ENCODE data around the gene MYH15.
"Not testable (repeated sequence)": the region's sequence is repeated elsewhere in the genome, so short reads cannot be mapped to it uniquely, and the experiment has no call there.

Gene MYH15

DNA sequence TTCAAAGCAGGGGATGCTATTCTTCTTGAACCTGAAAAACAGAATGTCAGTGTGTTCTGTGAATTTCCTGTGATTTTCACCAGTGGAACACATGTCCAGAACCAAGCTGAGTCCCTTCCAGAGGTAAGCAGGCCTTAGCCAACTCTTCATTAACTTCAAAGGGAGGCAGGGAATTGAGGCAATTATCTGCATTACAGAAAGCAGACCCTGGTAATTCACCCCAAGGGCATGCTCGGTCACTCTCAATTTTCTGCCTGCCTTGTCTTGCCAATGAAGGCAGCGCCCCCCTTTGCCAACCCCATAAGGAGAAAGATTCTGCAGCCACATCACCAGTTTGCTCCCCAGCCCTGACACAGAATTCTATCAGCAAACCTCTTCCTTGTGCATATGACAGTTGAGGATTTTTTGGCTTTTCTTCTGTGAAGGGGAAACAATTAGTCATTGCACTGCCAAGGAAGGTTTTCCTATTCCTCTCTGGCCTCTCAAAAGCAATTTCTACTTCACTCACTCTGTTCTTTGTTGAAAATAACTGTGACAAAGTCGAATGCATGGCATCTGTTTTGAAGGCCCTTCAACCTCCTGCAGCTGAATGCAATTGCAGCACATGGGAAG, 128.8 kb downstream of the MYH15 start:
- no peak for DNase-seq

DNA sequence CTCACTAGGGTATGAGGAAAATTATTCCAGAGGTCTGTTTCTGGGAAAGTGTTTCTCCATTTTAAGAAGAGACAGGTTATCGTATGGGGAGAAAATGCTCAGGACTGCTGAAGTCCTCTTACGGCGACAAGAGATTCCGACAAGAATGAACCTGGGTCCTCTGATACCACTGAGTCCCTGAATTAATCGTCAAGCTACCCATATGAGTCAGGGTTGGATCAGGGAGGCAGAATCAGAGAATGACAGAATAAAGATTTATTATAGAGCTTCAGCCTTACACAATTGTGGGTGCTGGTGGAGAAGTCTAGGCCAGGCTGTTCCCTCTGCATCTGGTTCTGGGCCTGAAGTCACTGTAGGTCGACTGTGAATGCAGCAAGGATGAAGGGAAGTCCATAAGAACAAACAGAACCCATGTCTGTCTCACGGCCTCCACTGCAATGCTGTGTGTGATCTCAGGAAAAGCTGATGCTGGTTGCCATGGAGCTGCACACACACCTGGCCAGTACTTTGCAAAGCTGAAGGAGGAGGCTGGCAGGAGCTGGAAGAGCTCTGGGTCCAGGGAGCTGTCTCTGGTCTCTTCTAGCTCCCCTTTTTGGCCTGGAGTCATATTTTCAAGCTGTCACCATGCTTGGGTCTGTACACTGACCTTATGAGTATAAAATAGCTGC, 130.1 kb downstream of the MYH15 start:
- DNase-seq = no peak

DNA sequence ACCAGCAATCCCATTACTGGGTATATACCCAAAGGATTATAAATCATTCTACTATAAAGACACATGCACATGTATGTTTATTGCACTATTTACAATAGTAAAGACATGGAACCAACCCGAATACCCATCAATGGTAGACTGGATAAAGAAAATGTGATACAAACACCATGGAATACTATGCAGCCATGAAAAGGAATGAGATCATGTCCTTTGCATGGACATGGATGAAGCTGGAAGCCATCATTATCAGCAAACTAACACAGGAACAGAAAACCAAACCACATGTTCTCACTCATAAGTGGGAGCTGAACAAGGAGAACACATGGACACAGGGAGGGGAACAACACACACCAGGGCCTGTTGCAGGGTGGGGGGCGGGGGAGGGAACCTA, 131.4 kb downstream of the MYH15 start:
- DNase-seq = not testable (repeated sequence)

DNA sequence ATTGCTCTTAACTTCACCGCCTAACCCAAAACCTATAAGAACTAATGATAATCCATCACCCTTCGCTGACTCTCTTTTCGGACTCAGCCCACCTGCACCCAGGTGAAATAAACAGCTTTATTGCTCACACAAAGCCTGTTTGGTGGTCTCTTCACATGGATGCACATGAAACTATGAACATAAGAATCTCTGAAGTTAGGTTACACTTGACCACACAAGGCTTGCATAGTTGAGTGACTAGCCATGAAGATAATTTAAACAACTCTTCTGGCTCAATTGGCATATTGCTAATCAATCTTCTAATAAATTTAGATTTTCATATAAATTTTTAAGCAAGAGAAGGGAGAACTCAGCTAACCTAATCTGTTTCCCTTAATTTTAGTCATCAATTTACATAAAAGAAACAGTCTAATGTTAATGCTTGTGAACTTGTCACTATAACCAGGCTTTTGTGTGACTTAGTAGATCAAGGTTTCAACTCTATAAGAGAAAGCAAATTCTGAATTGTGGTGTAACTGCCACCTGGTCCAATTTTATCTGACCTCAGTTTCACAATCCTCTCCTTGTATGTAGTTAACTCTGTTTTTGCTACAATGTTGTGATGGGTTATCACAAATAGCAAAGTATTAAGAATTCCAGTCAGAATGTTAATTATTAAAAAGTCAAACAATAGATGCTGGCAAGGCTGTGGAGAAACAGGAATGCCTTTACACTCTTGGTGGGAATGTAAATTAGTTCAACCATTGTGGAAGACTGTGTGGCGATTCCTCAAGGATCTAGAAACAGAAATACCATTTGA, 132.0 kb downstream of the MYH15 start:
- DNase-seq = no peak

DNA sequence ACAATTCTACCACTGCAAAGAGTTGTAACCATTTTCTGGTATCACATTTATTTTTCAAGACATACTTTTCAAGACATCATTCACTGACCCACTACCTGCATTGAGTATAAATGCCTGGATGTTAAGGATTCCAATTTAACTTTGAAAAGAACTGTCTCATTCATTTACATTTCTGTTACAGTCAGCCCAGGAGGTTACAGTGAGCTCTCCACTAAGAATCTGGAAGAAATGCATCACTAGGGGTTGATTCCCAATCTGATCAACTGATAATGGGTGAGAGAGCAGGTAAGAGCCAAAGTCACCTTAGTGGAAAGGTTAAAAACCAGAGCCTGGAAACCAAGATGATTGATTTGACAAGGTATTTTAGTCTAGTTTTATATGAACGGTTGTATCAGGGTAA, 133.0 kb downstream of the MYH15 start:
- DNase-seq = no peak

DNA sequence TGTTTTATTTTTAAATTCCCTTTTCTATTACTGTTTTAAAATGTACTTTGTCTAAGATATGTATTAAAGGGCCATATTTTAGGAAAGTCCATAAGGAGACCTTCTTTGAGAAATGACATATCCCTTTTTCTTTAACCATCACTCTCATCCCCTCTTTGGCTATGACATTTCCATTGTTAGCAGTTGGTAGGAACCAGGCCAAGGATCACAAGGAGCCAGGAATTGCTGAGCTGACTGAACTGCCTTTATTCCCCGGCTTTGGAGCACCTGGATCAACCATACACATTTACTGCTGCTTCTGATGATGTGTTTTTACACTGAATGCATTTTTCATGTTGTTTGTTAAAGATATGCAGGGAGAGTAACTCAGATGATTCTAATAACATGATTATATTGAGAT, 134.4 kb downstream of the MYH15 start:
- no peak for DNase-seq

DNA sequence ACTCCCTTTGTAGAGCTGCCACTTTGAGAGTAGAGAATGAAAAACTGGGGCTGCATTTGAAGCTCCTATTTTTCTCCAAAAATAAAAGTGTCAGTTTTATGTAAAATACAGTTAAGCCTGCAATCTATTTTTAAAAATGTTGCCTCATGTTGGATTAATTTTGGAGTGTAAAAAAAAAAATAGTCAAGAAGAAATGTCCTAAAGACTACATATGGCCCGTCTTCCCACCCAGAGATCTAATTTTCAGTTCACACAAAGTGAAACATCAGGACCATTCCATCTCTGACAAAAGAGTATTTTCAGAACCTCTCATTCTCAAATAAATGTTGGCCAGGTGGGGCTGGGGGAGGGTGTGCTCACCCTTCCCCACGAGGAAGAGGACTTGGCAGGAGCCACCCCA, 151.4 kb downstream of the MYH15 start:
- no peak for DNase-seq

DNA sequence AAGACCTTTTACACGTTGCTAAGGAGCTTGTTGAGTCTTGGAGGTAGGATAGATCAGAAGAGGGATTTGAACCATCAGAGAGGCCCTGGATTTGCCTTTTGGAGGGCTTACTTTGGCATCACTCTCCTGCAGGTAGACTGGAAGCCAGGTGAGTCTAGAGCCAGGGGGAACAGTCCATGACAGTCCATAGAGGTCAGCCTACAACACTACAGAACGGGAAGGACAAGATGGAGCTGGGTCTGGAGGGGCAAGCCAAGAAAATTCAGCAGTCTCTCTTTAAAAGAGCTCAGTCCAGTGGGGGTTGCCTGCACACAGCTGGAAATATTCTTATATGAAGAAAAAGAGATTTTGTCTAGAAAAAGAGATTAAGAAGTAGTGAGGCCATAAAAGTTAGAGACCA, 153.4 kb downstream of the MYH15 start:
- no peak for DNase-seq

DNA sequence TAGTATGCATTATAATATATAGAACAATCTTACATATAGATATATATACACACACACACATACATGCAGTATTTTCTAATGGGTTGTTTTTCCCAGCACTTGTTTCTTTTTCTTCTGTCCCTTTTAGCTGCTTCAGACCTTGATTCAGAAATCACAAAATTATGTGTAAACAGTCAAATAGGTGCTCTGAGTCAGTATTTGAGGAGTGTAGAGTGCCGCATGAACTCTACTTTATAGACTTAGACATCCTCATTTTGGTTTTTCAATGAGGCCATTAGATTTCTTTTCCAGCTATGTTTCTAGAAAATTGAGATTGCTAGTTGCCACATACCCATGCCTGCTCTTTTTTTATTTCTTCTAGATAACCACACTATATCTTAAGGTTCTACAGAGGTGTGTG, 155.8 kb downstream of the MYH15 start:
- DNase-seq = no peak

DNA sequence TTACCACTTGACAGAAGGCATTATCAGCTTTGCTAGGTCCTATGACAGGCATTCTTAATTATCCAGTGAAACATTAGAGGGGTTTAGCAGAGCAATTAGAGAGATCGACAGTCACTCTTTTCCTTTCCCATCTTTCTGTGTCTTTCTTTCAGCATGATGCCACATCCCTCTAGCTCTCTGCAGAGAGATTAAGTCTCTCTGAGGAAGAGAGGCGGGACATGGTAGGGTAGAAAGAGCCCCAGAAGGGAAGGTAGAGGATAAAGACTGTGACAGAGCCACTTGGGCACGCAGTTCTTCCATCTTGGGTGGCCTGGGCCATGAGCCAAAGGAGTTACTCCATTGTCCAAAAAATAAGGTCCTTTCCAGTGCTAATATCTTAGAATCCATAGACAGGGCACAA, 158.2 kb downstream of the MYH15 start:
- no peak for DNase-seq

DNA sequence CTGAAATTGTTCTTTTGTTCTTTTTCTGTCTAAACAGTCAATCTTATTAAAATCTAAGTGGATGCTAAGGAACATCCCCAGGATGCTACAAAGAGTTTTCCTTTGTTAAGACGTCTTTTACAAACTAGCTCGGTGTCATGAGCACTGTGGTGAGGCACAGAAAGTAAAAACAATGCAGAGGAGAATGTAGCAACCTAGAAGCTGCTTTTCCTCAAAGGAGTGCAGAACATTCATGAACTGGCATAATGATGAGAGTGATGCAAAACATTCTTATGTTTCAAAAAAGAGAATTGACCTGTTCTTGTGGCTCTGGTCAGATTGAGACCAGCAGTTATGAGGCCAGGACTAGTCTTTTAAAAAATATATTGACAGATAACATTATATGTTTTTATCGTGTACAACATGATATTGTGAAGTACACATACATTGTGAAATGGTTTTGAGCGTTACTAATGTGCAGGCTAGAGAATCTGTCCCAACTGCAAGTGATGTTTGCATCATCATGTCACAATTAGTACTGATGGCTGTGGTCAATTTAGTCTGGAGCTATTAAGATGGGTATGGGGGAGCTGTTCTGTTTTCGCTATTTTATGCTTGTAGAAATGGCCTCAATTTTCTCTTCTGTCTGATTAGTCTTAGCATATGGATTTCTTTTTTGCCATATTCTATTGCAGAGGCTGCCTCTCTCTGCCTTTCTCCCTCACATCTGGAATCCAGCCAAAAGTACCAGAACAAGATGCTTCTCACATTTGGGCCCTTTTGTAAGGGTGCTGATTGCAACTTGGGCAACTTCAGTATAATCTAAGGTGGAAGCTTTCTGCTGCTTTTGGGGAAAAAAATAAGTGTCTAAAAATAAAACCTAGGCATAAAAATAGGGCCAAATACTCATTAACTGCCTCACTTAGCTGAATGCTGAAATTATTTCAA, 163.8 kb downstream of the MYH15 start:
- DNase-seq = no peak

DNA sequence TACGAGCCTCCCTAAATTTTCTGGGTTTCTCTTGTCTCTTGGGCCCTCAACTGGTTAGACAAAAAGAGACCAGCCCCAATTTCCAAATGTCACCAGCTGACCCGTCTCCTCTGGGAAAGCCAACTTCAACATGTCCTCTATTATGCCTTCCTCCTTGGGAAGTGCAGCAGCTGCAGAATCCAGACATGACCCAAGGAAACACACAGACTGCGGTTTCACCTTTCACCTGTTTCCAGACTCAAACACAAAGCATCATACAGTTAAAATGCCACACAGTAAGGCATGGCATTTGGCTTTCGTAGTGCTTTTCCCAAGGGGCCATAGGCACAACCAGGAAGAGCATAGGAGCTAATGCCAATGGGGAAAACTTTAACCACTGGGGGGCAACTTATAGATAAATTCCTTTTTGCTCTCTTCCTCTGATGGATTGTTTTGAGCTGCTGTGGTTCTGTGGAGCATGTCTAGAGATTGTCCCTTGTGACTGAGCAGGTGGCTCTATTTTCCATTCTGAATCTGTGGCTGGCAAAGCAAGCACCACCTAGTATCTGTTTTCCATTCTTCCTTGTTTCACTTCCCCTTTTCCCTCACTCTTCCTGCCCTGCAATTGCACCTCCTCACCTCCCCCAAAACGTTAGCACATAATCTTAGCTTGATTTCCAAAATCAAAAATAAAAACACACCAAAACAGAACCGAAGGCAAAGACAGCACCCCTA, 164.7 kb downstream of the MYH15 start:
- DNase-seq = no peak

DNA sequence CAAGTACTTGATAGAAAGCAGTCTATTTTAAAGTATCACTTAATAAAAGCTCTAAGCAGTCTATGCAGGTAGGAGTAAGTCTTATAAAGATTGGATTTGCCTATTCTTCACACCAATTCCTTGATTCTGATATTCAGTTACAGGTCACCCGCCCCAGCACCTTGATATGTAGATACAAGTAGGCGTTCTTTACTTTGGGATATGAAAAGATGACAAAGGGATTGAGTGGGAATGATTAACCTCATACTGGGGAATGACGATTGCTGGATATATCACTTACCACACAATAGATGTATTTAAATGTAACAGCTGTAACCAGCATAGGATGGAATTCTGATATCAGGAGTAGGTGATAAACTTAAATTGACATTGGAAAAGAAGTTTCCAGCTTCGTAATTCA, 166.9 kb downstream of the MYH15 start:
- DNase-seq = no peak

DNA sequence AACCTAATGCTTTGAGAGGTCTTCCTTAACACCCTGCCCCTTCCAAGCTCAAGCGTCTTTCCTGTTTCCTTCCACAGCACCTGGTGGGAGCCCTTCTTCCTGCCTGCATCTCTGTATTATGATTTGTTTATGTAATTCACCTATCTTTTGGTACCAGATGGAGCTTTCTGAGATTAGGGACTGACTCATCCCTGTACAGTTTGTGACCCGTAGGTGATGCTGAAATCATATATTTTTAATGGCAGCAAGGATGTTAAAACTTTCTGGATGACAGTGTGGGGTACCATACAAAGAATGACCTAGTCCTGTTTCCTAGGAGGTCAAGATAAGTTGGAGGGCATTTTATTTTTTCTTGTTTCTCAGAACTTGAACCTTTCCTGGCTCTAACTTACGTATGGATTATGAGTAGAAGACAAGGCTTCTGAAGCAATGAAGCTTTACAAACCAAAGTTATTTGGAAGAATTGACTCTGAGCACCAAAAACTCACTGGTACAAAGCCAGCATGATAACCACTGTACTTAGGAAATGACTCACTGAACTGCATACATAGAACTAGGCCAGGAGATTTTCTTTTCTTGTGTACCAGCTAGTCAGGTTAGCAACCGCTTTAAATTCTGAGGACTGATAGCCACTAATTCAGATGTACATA, 167.4 kb downstream of the MYH15 start:
- no peak for DNase-seq

DNA sequence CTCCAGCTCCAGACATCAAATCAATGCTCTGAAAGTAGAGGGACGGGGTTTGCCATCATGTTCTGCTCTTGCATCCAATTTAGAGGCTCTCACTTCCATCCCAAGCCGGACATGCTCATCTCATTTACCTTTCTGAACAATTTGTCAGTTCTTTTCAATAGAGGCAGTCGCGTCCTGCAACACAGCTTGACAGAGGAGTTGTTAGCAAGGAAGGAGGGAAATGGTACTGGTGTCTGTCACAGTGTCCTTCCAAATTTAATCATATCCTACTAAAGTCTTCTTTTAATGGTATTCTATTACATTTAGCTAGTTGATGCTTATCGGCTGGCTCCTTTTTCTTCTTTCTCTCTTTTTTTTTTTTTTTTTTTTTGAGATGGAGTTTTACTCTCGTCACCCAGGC, 168.5 kb downstream of the MYH15 start:
- no peak for DNase-seq

DNA sequence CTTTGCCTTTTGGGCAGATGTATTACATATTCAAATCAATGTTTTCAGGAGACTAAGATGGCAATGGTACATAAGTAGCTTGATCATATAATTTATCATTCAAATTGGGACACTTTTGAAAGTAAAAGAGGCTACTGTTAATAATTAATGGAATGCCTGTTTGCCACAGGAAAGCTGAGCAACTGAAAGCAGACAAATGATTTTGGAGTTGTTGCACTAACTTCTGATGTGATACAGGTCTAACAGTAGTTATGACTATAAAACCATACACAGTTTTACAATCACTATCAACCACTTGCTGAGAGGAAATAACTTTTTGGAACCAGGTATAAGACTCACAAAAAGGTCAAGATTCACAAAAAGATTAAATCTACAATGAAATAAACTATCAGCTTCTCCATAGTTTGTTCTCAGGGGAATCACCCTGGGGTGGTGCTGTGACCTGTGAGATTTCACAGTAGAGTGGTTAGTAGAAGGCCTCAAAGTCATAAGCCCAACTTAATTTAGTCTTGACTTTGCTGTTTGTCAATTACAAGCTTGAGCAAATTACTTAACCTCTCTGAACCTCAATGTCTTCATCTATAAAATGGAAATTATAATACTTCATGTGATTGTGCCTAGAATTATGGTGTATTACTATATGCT, 171.4 kb downstream of the MYH15 start:
- no peak for DNase-seq

DNA sequence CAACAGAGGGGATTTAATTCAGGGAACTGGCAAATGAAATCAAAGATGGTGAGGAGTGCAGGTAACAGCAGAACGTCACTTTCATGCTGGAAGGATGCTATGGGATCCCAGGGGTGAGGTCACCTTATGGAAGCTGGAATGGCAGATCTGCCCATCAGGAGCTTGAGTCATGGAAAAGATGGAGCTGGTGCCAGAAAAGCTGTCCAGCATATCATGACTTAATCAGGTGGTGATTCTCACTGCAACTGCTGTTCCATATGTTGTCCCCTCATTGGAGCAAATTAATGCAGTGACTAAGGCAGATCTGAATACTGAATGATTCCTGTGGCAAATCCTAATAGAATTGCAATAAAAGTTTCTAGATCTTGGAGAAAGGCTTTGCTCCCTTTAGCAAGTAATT, 175.7 kb downstream of the MYH15 start:
- DNase-seq = no peak

DNA sequence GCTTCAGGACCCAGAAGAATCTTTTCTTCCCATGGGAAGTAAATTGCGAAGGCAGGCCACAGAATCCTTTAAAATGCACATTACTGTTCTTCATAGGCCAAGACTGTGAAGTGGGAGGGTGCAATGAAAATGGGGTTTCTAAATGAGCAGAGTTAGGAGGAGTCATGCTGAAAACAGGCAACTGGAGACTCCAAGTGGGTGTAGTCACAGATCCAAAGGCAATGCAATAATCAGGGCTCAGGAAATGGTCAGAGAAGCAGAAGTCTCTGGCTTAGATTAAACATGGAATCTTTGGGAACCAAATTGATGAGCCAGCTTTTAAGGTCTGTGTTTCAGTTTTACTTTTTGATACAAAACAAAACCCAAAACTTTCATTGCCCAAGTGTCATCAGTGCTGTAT, 176.4 kb downstream of the MYH15 start:
- DNase-seq = no peak

DNA sequence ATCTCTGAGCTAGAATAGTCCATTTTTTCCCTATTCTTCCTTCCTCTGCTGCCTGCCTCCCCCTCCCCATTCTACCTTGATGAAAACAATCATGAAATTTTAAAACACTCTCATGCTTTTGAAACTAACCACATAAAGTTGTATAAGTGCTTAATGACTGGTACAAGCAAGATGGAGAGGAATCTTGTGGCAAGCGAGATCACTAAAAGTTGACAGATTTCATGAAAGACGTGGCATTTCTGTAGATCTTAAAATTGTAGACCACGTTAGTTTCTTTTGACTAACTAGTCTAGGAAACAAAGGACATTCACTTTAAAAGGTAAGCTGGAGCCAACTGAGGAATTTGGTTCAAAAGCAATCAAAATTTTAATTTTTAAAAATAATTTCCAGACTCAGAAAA, 178.6 kb downstream of the MYH15 start:
- DNase-seq = no peak
